Transverse colon (tissue), 4 donors: Measurements from ENCODE around the gene JUND. TPM values are rescaled to one million over a fixed set of nuclear protein-coding genes. Genes with fewer than 3 reads are reported as not detected.
A peak's percentile ranks its signal among the peaks of the same experiment; 100 is the strongest.

Experiments used
- DNase-seq: peaks from one replicate; pipeline ENCODE4 v3.0.0-alpha.2; 2019
- H3K27ac ChIP-seq, 4 donors: fragments of 200-600 bp; sonication (generic); 2 replicates each; pipeline ENCODE4 v1.5.1; 2016 to 2018; ENCODE audit warnings: inconsistent platforms in 4 of 4
- H3K27me3 ChIP-seq: fragments of 200-600 bp; sonication (generic); 2 replicates; pipeline ENCODE4 v1.5.1; 2017; ENCODE audit warnings: inconsistent platforms
- H3K36me3 ChIP-seq, 4 donors: fragments of 200-600 bp; sonication (generic); 2 replicates each; pipeline ENCODE4 v1.5.1; 2017 to 2019; ENCODE audit warnings: inconsistent platforms in 4 of 4
- H3K4me1 ChIP-seq, 4 donors: fragments of 200-600 bp; sonication (generic); 2 replicates each; pipeline ENCODE4 v1.5.1; 2017 to 2020; ENCODE audit warnings: inconsistent platforms in 4 of 4
- H3K4me3 ChIP-seq, 4 donors: fragments of 200-600 bp; sonication (generic); 1 replicate in 1 of 4; 2 replicates in 3 of 4; pipeline versions ENCODE4 v1.5.1 to v1.6.1; 2017 to 2019; ENCODE audit warnings: inconsistent platforms in 4 of 4
- H3K9me3 ChIP-seq, 2 donors: fragments of 200-600 bp; sonication (generic); 2 replicates each; pipeline ENCODE4 v1.5.1; 2017 to 2019; ENCODE audit warnings: inconsistent platforms in 2 of 2
- CTCF ChIP-seq, 5 experiments: fragments of 200-600 bp in 3 of 5; fragments of 450-650 bp in 2 of 5; sonication (generic) in 3 of 5; IDR thresholded peaks; 1 replicate in 2 of 5; 2 replicates in 3 of 5; pipeline ENCODE4 v1.5.1; 2016 to 2017; ENCODE audit warnings: antibody characterized with exemption in 5 of 5, inconsistent platforms in 3 of 5, mild to moderate bottlenecking in 2 of 5, moderate library complexity in 1 of 5
- EP300 ChIP-seq: sonication (generic); formaldehyde crosslinking; IDR thresholded peaks from one replicate; pipeline ENCODE4 v1.6.1; 2017; ENCODE audit warnings: antibody characterized with exemption, low read depth
- POLR2A ChIP-seq: fragments of 450-650 bp; IDR thresholded peaks from one replicate; pipeline ENCODE4 v1.6.1; 2016; ENCODE audit warnings: antibody characterized with exemption, mild to moderate bottlenecking, moderate library complexity
- POLR2AphosphoS5 ChIP-seq, 3 donors: sonication (generic); formaldehyde crosslinking; IDR thresholded peaks; one replicate each; pipeline ENCODE4 v1.6.1; 2016; ENCODE audit warnings: antibody characterized with exemption in 3 of 3
- WGBS, 2 donors: methylation state at CpG; one replicate each; pipeline ENCODE4 v1.1.5; 2018; ENCODE audit warnings: low coverage in 1 of 2; 5-methylcytosine and 5-hydroxymethylcytosine counted together
- in situ Hi-C, 4 donors: fragments of 200-750 bp; cut with MboI; loops; one replicate each; pipeline versions ENCODE4 v1.15.0 to v1.15.1; 2017; ENCODE audit warnings: low sequenced_read_pairs in 3 of 4, low pct_ligation_motif_present in 1 of 4, low pct_unique_long_range_greater_than_20kb in 1 of 4
- intact Hi-C: fragments of 100-400 bp; cut with DNase I; formaldehyde crosslinking; loops from one replicate; pipeline ENCODE4 v1.15.1; 2023; ENCODE audit warnings: low total_unique reads
- total RNA-seq, 4 donors: library from RNA; depleted of rRNA; stranded (reverse); fragments of >200 nt; gene quantifications; one replicate each; pipeline ENCODE4 v1.1.0, GENCODE V29; 2016

The JUND gene
- total RNA-seq, 4 donors from 2014 or later, result 714 to 2,423 (median 1,288) TPM

GRCh38 chr19:18262144-18262543 is 19.3 kb downstream of the JUND start:
- no peak overlapping the region for H3K27ac ChIP-seq
- TF ChIP-seq POLR2AphosphoS5 (IDR thresholded peaks at IDR 0.05), result no peak
- no peak for TF ChIP-seq CTCF (IDR thresholded peaks at IDR 0.05)
- TF ChIP-seq POLR2A, result no peak
- no peak for TF ChIP-seq EP300
- no peak for DNase-seq
- intact Hi-C loops, result loop anchor here (10.0 kb wide), 1 partner anchor 153 kb away; the partner anchor contains the start of gene SSBP4
- no peaks in the 10 kb centered on the region for H3K4me1 ChIP-seq
- no peak overlapping the region for H3K4me3 ChIP-seq
- H3K9me3 ChIP-seq, result no peaks in the 10 kb centered on the region
- in situ Hi-C loops, result loop anchor here in 1 of 4 donors (25.0 kb wide), 1 partner anchor 150 kb away; the partner anchor contains the start of gene SSBP4
- H3K27me3 ChIP-seq, result no peaks in the 10 kb centered on the region
- peaks cover 0 to 11% (median 2%) of the 10 kb centered on the region in 4 donors for H3K36me3 ChIP-seq

GRCh38 chr19:18261474-18261873 is 19.9 kb downstream of the JUND start:
- WGBS, 2 donors, result 91% methylated on average over 2 of the region's 2 CpGs; no CpG with 5 or more reads in 1 of the 2 donors
- Histone ChIP-seq H3K4me1 (no peaks in the 10 kb centered on the region), H3K27me3 (no peaks in the 10 kb centered on the region), H3K9me3 (no peaks in the 10 kb centered on the region), H3K4me3 (no peak overlapping the region), H3K27ac (no peak overlapping the region), H3K36me3 (peaks cover 0 to 4% (median under 1%) of the 10 kb centered on the region in 4 donors)
- in situ Hi-C loops, result loop anchor here in 1 of 4 donors (25.0 kb wide), 1 partner anchor 151 kb away; the partner anchor contains the start of gene SSBP4
- no peak for DNase-seq
- intact Hi-C loops, result loop anchor here (10.0 kb wide), 1 partner anchor 153 kb away; the partner anchor contains the start of gene SSBP4
- TF ChIP-seq CTCF (IDR thresholded peaks at IDR 0.05) (no peak), EP300 (no peak), POLR2AphosphoS5 (IDR thresholded peaks at IDR 0.05) (no peak), POLR2A (no peak)

- intact Hi-C loops (loop anchor here (10.0 kb wide), 1 partner anchor 155 kb away; the partner anchor contains the start of gene SSBP4), in situ Hi-C loops (loop anchor here in 1 of 4 donors (25.0 kb wide), 1 partner anchor 152 kb away; the partner anchor contains the start of gene SSBP4)
- 88% methylated on average over 3 of the region's 4 CpGs; no CpG with 5 or more reads in 1 of the 2 donors for WGBS, 2 donors
- Histone ChIP-seq H3K27ac (no peak overlapping the region), H3K4me1 (peaks cover 0 to 8% (median 2%) of the 10 kb centered on the region in 4 donors), H3K9me3 (no peaks in the 10 kb centered on the region), H3K36me3 (no peaks in the 10 kb centered on the region), H3K27me3 (peaks cover 6% of the 10 kb centered on the region), H3K4me3 (no peak overlapping the region)
- no peak for DNase-seq
- TF ChIP-seq POLR2A (no peak), POLR2AphosphoS5 (IDR thresholded peaks at IDR 0.05) (no peak), CTCF (IDR thresholded peaks at IDR 0.05) (no peak), EP300 (no peak)
Measured at GRCh38 chr19:18259893-18260292, 21.5 kb downstream of the JUND start.

GRCh38 chr19:18257503-18258470 is 23.6 kb downstream of the JUND start:
- no peak for TF ChIP-seq EP300
- peak in 1 of 3 donors; percentile 7 for TF ChIP-seq POLR2AphosphoS5 (IDR thresholded peaks at IDR 0.05)
- H3K27me3 ChIP-seq, result peaks cover 8% of the 10 kb centered on the region
- H3K9me3 ChIP-seq, result no peaks in the 10 kb centered on the region
- H3K27ac ChIP-seq, result no peak overlapping the region
- in situ Hi-C loops (loop anchor here in 1 of 4 donors (25.0 kb wide), 1 partner anchor 155 kb away; the partner anchor contains the start of gene SSBP4), intact Hi-C loops (no loop called here)
- no peaks in the 10 kb centered on the region for H3K36me3 ChIP-seq
- H3K4me3 ChIP-seq, result no peak overlapping the region
- DNase-seq, result no peak
- H3K4me1 ChIP-seq, result peaks cover 0 to 29% (median 9%) of the 10 kb centered on the region in 4 donors
- 93% methylated on average over 55 of the region's 55 CpGs; no CpG with 5 or more reads in 1 of the 2 donors for WGBS, 2 donors
